GM21619 (cell line): ENCODE data around the gene MAML3.

ENCODE experiments used
- ATAC-seq: cut with Tn5 transposase; IDR thresholded peaks from one replicate; pipeline ENCODE4 v1.9.1; 2021; ENCODE audit not compliant: unreplicated experiment

The MAML3 gene

GRCh38 chr4:139907001-139907809, 246.8 kb downstream of the MAML3 start:
- ATAC-seq, result peak; percentile 62

- no peak for ATAC-seq
Measured at GRCh38 chr4:139905489-139905888, 248.5 kb downstream of the MAML3 start.

GRCh38 chr4:139904406-139904805, 249.6 kb downstream of the MAML3 start:
- ATAC-seq, result no peak

- ATAC-seq, result no peak
Measured at GRCh38 chr4:139903845-139904244, 250.1 kb downstream of the MAML3 start.

GRCh38 chr4:139902321-139903320, 251.4 kb downstream of the MAML3 start:
- no peak for ATAC-seq

GRCh38 chr4:139901531-139902320, 252.3 kb downstream of the MAML3 start:
- ATAC-seq, result no peak

GRCh38 chr4:139900964-139901376, 253.0 kb downstream of the MAML3 start:
- no peak for ATAC-seq

- no peak for ATAC-seq
Measured at GRCh38 chr4:139899346-139899745, 254.6 kb downstream of the MAML3 start.

GRCh38 chr4:139898293-139898692, 255.7 kb downstream of the MAML3 start:
- ATAC-seq, result no peak

- no peak for ATAC-seq
Measured at GRCh38 chr4:139896091-139896604, 257.8 kb downstream of the MAML3 start.

GRCh38 chr4:139893801-139894200, 260.2 kb downstream of the MAML3 start:
- no peak for ATAC-seq

- no peak for ATAC-seq
Measured at GRCh38 chr4:139892973-139893736, 260.8 kb downstream of the MAML3 start.

GRCh38 chr4:139890816-139891215, 263.2 kb downstream of the MAML3 start:
- no peak for ATAC-seq

- ATAC-seq, result no peak
Measured at GRCh38 chr4:139889901-139890300, 264.1 kb downstream of the MAML3 start.

GRCh38 chr4:139889264-139889663, 264.7 kb downstream of the MAML3 start:
- ATAC-seq, result no peak

- no peak for ATAC-seq
Measured at GRCh38 chr4:139887962-139888735, 265.8 kb downstream of the MAML3 start.

GRCh38 chr4:139887376-139887802, 266.6 kb downstream of the MAML3 start:
- no peak for ATAC-seq

- no peak for ATAC-seq
Measured at GRCh38 chr4:139886798-139887197, 267.2 kb downstream of the MAML3 start.

- ATAC-seq, result no peak
Measured at GRCh38 chr4:139884438-139884837, 269.5 kb downstream of the MAML3 start.
